NCI-H1105 treated with DMSO at 0.1 percent for 48 hours (cell line): ENCODE measurements around the gene ANG.
A peak's percentile ranks its signal among the peaks of the same experiment; 100 is the strongest.

ENCODE experiments used
- DNase-seq: peaks from one replicate; lab custom pipeline; 2025; lab: John Stamatoyannopoulos, UW

The ANG gene

DNA sequence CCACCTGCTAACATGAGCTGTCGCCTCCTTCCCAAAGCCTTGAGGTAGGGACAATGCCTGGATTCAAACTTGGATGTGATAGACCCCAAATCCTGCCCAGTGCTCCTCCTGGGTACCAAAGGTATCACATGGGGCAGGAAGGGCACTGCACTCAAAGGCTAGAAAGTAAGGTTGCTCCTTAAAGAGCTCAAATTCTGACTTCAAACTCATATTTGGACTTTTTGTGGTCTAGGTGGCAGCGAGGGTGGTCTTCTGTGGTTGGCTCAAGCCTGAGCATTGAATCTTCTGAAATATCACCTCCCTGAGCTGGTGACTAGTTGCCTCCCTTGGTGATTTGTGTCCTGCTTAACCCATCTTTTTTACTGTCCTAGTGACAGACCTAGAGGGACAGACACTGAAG, 12.5 kb upstream of the ANG start:
- no peak for DNase-seq

DNA sequence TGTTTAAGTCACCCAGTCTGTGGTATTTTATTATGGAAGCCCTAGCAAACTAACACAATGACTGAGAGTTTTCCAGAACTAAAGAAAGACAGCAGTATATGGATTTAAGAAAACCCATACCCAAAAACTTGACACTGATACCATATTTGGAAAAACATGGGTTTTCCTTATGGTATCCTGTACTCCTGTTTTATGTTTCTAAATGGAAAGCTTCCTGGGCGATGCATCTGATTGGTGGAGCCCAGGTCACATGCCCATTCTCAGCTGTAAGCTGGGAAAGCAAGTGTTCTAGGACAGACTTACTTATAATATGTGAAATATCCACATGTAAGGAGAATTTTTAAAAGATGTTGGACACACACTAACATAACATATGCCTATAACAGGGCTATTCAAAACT, 8.7 kb upstream of the ANG start:
- DNase-seq = peak; percentile 27

DNA sequence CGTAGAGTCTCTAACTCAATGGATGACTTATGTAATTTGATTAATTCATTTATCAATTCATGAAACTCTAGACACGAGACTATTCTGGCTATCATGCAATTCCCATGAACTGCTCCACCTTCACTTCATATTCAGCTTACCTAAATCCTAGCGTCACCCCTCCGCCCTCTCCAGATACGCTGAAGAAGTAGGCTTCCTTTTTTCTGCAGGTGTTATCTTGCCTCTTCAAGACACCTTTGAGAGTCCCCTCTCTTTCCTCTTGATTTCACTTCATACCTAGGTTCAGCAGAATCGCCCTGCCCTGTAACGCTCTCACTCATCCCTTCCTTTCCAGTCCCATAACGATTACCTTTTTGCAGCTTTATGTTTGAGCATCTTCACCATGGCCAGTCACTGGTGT, 8.2 kb upstream of the ANG start:
- no peak for DNase-seq

GRCh38 chr14:20680843-20681347, 7.7 kb upstream of the ANG start:
- no peak for DNase-seq

DNA sequence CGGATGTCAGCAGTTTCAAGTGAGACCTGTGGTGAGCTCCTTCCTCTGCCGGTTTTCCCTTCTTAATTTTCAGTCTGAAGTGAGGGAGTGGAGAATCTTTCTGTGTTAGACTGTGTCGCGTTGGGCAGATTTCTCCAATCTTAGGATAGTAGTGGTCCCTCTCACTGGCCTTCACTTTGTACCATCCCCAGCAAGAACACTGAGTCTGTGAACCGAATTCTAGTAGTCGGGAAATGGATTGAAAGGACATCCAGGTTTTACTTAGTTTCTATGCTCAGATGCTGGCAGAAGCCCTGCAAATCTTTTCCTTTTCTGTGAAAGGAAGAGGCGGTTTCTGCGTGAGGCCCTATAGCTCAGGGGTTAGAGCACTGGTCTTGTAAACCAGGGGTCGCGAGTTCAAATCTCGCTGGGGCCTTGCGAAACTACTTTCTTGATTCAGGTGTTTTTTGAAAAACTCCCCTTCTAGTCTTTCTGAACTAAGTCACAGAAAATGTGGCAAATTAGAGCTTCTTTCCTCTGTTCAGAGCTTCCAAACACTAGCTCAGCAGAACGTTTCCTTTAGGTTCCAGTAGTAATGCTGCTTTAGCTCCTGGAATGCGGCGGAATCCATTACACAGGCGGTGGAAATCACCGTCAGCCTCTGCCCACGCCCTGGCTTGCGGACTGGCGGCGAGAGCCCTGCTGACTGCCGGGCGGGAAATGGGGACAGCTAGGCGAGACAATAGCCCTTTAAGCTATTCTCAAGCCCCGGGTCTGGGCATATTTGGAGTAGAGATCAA, 7.0 kb upstream of the ANG start:
- peak; percentile 73 for DNase-seq

DNA sequence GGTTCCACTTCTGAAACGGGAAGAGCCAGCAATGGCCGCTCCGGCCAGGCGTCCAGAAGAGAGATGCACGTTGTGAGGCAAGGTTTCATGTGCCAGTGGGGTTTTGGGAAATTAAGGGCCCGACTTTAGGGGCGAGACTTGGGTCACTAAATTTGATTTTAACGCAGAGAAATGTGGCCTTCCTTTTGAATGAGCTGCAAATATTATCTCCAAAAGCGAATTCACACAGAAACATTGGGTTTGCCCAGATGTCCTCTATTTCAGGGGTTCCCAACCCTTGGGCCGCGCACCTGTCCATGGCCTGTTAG, 6.5 kb upstream of the ANG start:
- DNase-seq = no peak

GRCh38 chr14:20682435-20683124, 6.0 kb upstream of the ANG start:
- DNase-seq = peak; percentile 91

- peak; percentile 92 for DNase-seq
These were observed 5.3 kb upstream of the ANG start for GRCh38 chr14:20683125-20683890.

- DNase-seq = peak; percentile 79
These were observed 4.5 kb upstream of the ANG start, which contains the start of gene RNASE4 for GRCh38 chr14:20683891-20684661. RNASE4 (plus strand) TSS chr14:20684560; CDS start chr14:20699372, 14,812 bp downstream.

GRCh38 chr14:20684662-20685456, 3.7 kb upstream of the ANG start:
- DNase-seq = no peak

DNA sequence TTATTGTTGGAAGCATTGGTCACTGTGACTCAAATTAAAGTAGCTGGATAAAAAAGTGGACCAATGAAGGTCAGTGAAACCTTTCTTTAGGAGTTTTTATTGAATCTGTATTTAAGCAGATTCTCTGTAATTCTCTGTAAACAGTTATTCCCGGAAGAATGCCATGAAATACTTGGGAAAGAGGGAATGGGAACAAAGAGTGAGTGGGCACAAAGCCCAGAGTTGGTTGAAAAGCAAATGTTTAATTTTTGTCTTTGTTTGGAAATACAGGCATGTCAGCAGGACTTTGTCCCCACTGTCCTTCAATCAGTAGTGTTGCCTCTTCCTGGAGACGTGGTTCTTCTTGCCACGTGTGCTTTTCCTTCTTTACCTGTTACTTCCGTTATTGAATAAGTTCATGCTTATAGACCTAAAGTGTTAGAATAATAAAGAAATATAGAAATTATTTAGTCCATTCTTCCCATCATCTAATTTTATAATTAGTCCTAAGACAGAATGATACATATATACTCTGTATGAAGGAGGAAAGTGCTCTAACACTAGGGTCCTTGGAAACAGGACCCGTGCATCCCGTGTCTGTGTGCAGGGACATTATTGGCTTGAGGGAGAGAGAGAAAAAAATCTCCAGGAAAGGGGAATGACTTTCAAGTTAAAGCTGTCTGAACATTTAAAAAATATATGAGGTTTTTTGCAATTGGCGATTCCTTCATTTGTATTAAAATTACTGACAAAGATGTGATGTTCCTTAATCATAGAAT, 2.0 kb upstream of the ANG start:
- DNase-seq = no peak

- no peak for DNase-seq
These were observed 1.0 kb upstream of the ANG start for GRCh38 chr14:20687362-20688166.

DNA sequence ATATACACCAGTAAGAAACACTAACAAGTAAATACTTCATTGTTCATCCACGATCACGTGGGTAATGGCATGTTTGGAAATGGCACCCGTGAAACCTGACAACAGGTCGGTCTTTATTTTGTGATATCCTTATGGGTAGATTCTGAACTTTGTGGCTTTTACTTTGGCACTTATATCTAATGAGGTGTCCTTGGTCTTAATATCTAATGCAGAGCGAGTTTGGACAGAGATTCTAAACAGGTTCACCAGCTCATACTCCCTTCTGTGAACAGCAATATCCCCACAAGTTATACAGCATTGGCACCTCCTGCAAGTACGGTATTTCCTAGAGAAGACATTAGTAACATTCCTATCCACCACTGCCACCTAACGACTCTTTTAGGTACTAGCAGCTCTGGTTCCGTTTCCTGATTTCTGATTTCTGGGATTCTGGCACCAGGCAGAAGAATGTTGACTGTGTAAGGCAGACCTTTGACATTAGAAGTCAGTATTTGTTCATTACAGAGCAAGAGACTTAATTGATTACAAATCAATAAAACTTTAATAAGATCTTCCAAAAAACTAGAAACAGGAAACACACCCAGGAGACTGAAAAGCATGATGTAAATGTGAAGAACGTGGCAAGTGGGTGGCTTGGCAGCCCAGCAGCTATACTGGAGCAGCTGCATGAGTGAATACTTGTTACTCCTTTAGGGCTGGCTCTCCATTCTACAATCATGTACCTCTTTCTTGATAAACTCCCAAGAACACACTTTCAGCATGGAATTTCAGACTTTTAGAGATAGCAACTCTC, 2.5 kb downstream of the ANG start:
- peak; percentile 86 for DNase-seq

DNA sequence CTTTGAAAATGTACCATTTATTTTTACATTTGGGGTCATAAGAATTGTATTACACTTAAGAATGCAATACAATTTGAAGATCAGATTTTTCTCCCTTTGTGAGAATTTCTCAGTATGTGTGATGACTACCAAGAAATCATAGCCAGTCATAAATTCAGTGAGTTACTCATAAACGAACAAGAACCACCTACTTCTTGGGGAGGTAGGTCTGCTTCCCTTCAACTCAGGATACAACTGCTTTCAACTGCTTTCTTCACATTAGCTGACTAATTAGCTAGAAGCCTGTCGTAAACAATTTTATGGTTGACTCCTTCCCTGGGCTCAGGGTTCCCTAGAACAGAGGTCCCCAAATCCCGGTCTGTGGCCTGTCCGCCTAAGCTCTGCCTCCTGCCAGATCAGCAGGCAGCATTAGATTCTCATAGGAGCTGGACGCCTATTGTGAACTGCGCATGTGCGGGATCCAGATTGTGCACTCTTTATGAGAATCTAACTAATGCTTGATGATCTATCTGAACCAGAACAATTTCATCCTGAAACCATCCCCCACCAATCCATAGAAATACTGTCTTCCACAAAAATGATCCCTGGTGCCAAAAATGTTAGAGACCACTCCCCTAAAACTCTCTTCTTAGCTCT, 3.7 kb downstream of the ANG start:
- DNase-seq = no peak

DNA sequence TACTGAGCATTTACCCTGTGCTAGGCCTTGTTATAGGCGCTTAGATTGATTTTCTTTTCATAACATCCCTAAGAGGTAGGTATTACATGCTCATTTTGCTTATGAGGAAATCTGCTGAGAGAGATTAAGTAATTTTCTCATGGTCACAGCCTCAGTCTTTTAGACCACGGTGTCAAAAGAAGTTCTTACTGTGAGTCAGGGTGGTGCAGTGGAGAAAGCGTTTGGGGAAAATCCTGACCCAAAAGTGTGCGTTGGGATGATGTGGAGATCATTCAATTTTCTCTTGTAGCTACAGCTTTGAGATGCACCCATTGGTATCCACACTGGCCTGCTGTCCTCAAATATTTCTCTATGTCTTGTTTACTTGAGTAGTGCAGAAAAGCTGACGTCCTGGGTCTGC, 8.2 kb downstream of the ANG start:
- no peak for DNase-seq

- peak; percentile 58 for DNase-seq
These were observed 8.9 kb downstream of the ANG start for GRCh38 chr14:20697273-20698017.

GRCh38 chr14:20698018-20698329, 9.4 kb downstream of the ANG start:
- no peak for DNase-seq

- DNase-seq = no peak
These were observed 10.4 kb downstream of the ANG start for GRCh38 chr14:20698934-20699333.
